IPS-15b (cell line): ENCODE data around the gene C6orf132.
"Not testable (repeated sequence)": the region's sequence is repeated elsewhere in the genome, so short reads cannot be mapped to it uniquely, and the experiment has no call there.

ENCODE experiments used
- H3K27me3 ChIP-seq: one replicate; pipeline ENCODE4 v1.6.1; 2013; ENCODE audit warnings: low read length; ENCODE audit not compliant: control insufficient read depth, insufficient read depth
- H3K36me3 ChIP-seq: one replicate; pipeline ENCODE4 v1.6.1; 2013; ENCODE audit warnings: low read length; ENCODE audit not compliant: control insufficient read depth, insufficient read depth
- H3K4me1 ChIP-seq: one replicate; pipeline ENCODE4 v1.6.1; 2013; ENCODE audit warnings: mild to moderate bottlenecking, low read length; ENCODE audit not compliant: control insufficient read depth, insufficient read depth
- H3K4me3 ChIP-seq: one replicate; pipeline ENCODE4 v1.5.1; 2013; ENCODE audit warnings: low read depth, low read length
- H3K9ac ChIP-seq: one replicate; pipeline ENCODE4 v1.6.1; 2013; ENCODE audit warnings: low read depth, mild to moderate bottlenecking, low read length
- H3K9me3 ChIP-seq: one replicate; pipeline ENCODE4 v1.6.1; 2013; ENCODE audit warnings: mild to moderate bottlenecking, low read length; ENCODE audit not compliant: control insufficient read depth, insufficient read depth

C6orf132 gene

DNA sequence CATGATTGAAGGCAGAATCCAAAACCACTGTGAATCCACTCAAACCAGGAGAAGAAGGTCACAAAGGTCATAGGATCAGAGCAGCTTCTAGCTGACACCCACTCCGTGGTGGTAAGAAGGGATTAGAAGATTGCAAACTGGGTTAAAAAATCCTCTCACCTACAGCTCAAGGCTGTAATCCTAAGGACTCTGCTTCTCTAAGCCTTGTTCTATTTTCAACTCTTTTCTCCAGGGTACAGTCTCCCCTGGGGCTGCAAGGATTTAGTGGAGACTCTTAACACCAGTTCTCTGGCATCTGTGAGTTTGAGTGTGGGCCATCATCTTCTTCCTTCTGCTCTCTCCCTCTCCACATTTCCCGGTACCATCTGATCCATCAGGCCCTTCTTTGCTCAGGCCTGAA lies 30.7 kb upstream of the C6orf132 start, which contains the start of gene GUCA1A:
TSS of gene GUCA1A (plus strand) at position 264 of the 400 bp plus-strand sequence. CDS start 250 bp downstream, outside the sequence.
- no peak within 1 kb of the TSS for H3K4me3 ChIP-seq
- H3K4me1 ChIP-seq = peaks cover 6% of the 10 kb centered on the region
- H3K9me3 ChIP-seq = no peaks in the 10 kb centered on the region
- H3K9ac ChIP-seq = no peak within 1 kb of the TSS
- no peaks in the 10 kb centered on the region for H3K36me3 ChIP-seq
- H3K27me3 ChIP-seq = no peaks in the 10 kb centered on the region

DNA sequence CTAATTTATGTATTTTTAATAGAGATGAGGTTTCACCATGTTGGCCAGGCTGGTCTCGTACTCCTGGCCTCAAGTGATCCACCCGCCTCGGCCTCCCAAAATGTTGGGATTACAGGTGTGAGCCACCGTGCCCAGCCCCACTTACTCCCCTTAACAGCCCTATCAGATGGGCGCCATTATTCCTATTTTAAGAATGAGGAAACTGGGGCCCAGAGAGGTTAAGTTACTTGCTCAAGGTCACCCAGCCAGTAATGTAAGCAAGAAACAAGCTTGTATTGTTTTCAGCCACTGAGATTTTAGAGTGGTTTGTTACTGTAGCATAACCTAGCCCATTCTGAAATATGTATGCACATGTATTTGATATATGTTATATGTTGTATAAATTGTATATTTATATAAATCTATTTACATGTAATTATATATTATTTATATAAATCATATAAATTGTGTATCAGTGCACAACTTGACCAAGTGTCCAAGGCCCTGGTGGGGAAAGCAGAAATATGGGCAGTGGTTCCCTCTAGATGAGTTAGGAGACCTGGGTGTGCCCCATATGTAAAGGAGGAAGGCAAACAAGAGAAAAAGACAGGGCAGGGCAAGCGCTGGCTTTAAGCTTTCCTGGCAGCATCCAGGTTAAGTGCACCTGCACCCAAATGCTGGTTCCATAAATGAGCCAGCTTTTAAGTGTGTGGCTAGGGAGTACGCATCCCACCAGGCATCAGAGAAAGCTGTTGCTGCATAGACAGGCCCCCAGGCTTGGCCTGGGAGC lies 29.6 kb upstream of the C6orf132 start:
- Histone ChIP-seq H3K9me3 (no peaks in the 10 kb centered on the region), H3K4me3 (no peak overlapping the region), H3K4me1 (peaks cover 2% of the 10 kb centered on the region), H3K36me3 (no peaks in the 10 kb centered on the region), H3K9ac (no peak overlapping the region), H3K27me3 (no peaks in the 10 kb centered on the region)

DNA sequence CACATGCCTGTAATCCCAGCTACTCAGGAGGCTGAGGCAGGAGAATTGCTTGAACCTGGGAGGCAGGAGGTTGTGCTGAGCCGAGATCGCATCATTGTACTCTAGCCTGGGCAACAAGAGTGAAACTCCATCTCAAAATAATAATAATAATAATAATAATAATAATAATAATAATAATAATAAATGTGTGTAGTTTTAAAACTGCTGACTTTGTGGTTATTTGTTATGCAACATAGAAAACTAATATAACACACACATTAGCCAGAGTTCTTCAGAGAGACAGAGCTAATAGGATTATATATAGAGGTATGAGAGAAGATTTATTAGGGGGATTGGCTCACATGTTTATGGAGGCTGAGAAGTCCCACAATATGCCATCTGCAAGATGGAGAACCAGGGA lies 27.4 kb upstream of the C6orf132 start:
- H3K4me1 ChIP-seq, H3K9me3 ChIP-seq, H3K27me3 ChIP-seq, H3K36me3 ChIP-seq, H3K4me3 ChIP-seq, H3K9ac ChIP-seq: not testable (repeated sequence)

DNA sequence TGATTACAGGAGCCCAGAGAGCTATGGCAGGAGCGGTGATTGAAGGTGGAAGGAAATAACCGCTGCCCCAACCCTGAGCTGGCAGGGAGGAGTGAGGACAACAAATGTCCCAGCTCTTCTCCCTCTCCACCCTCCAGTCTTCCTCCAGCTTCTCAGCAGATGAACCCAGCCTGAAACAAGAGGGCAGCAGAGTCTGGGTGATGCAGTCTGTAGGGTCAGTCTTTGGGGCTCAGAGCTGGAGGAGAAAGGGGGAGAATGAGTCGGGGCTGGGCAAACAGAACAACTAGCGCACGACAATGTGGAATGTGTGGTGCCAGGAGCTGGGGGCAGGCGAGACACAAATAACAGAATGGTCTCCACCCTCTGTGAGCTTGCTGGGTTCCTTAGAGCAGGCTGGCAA lies 26.2 kb upstream of the C6orf132 start:
- Histone ChIP-seq H3K36me3 (no peaks in the 10 kb centered on the region), H3K27me3 (no peaks in the 10 kb centered on the region), H3K4me1 (peaks cover 6% of the 10 kb centered on the region), H3K4me3 (no peak overlapping the region), H3K9me3 (no peaks in the 10 kb centered on the region), H3K9ac (no peak overlapping the region)

DNA sequence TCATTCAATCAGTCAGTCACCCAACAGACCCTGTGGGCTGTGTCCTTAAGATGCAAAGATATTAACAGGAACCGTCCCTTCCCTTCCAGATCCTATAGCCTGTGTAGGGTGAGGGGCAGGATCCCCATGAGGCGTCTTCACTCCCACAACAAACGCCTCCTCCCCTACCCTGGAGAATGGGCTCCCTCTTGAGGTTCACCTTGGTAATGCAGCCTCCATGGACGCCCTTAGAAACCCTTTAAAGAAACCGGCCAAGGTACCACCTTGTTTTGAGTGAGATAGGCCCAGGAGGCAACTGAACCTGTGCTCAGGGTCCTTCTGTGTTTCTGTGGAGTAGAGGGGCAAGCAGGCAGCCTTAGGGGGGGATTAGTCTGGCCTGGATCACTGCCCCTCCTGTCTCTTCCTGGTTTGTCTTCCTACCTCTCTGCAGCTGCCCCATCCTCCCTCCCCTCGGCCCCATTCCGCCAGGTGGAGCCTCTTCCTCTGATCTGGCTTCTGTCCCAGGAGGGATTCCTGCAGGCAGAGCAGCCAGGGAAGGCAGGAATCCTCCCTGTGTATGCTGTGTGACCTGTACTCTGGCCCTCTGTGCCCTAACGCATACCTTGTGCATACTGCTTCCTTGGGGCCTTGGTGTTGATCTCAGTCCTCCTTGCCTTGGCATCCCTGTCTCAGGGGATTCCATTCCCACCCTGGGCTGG lies 24.2 kb upstream of the C6orf132 start:
- peak overlapping the region; percentile 38 for H3K9ac ChIP-seq
- no peak overlapping the region for H3K4me3 ChIP-seq
- peaks cover 11% of the 10 kb centered on the region for H3K4me1 ChIP-seq
- H3K27me3 ChIP-seq = no peaks in the 10 kb centered on the region
- no peaks in the 10 kb centered on the region for H3K9me3 ChIP-seq
- H3K36me3 ChIP-seq = no peaks in the 10 kb centered on the region

DNA sequence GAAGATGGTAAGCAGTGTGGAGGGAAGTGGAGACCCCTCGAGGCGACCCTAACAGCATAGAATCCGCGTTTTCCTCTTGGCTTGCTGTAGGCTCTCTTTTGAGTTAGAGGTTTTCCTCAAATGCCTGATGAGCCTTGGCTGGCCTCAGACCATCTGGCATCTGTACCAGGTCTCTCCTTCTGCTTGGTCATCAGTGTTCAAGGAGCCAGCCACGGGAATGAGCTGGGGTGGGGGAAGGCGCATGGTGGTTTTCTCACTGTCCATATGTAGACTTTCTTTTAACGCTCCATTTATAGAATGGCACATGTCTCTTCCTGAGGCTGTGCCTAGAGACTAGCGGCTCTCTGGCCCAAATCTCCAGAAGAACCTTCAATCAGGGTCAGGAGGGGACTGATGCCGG lies 22.6 kb upstream of the C6orf132 start:
- peaks cover 11% of the 10 kb centered on the region for H3K4me1 ChIP-seq
- H3K9me3 ChIP-seq = no peaks in the 10 kb centered on the region
- no peaks in the 10 kb centered on the region for H3K27me3 ChIP-seq
- no peaks in the 10 kb centered on the region for H3K36me3 ChIP-seq
- no peak overlapping the region for H3K4me3 ChIP-seq
- H3K9ac ChIP-seq = no peak overlapping the region

DNA sequence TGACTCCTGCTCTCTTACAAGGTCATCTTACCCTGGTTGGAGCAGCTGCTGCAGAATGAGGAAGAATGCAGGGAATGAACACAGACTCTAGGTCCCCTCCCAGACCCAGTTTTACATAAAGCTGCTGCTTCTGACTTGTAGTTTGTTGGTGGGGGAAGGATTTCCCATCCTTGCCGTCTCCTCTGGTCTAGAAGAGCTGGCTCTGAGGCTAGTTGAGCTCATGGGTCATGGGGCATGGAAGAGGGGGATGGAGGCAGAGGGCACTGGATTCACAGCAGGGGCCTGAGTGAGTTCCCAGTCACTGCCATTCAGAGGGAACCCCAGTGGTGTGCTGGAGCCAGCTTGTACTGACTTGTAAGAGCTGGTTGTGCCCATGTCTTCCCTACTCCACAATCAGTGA lies 21.6 kb upstream of the C6orf132 start:
- Histone ChIP-seq H3K4me3 (no peak overlapping the region), H3K9me3 (no peaks in the 10 kb centered on the region), H3K27me3 (no peaks in the 10 kb centered on the region), H3K36me3 (no peaks in the 10 kb centered on the region), H3K9ac (no peak overlapping the region), H3K4me1 (peaks cover 11% of the 10 kb centered on the region)

DNA sequence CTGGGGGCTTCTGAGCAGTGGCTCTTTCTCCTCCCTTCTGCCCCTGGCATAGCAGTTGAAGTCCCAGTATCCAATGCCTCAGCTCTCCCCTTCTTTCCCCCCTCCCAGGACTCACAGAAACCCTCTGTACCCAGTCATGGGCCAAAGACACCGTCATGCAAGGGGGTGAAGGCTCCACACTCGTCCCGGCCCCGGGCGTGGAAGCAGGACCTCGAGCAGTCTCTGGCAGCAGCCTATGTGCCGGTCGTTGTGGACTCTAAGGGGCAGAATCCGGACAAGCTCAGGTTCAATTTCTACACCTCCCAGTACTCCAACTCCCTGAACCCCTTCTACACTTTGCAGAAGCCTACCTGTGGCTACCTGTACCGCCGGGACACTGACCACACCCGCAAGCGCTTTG lies 20.4 kb upstream of the C6orf132 start:
- H3K9ac ChIP-seq = no peak overlapping the region
- no peak overlapping the region for H3K4me3 ChIP-seq
- H3K4me1 ChIP-seq = peaks cover 11% of the 10 kb centered on the region

DNA sequence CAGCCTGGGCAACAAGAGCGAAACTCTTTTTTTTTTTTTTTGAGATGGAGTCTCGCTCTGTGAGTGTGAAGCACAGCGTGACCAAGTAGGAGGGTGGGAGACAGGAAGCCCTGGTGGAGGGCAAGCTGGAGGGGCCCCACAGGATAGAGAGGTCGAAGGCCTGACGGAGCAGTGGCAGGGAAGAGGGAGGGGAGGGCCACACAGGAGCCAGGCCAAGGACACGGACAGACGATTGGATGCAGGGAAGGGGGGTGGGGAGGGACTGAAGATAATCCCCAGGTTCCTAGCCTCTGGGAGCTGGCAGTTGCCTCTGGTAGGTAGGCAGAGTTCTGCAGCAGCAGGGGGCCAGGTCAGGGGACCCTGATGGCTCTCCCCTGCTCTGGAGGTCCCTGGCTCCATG lies 20.0 kb upstream of the C6orf132 start:
- no peak overlapping the region for H3K9ac ChIP-seq
- no peaks in the 10 kb centered on the region for H3K36me3 ChIP-seq
- no peaks in the 10 kb centered on the region for H3K27me3 ChIP-seq
- H3K4me3 ChIP-seq = no peak overlapping the region
- H3K9me3 ChIP-seq = no peaks in the 10 kb centered on the region
- peaks cover 11% of the 10 kb centered on the region for H3K4me1 ChIP-seq

More for the DNA sequence above, 20.4 kb upstream of the C6orf132 start:
- Histone ChIP-seq H3K36me3 (no peaks in the 10 kb centered on the region), H3K27me3 (no peaks in the 10 kb centered on the region), H3K9me3 (no peaks in the 10 kb centered on the region)

DNA sequence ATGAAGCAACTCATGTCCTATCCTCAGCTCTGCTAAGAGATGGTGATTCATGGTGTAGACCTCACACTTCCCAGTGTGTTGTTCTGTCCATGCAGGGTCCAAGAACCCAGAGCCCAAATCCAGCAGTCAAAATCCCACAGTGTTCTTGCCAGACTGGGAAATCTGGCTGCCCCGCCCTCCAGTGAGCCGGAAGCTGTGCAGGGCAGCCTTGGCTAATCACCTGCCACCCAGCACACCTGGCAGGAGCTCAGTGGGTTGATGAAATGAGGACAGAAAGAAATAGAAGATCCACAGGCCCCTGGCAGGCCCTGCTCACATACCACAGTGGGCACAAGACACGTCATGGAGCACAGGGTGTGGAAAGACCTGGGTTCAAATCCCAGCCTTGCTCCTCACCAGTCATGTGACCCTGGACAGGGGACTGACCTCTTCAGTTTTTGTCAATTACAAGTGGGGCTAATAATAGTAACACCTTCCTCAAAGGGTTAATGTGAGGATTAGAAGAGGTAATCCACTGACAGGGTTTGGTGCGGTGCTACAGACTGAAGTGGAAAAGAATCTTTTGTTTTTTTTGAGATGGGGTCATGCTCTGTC lies 17.1 kb upstream of the C6orf132 start:
- Histone ChIP-seq H3K4me3 (no peak overlapping the region), H3K4me1 (peaks cover 12% of the 10 kb centered on the region), H3K9ac (no peak overlapping the region), H3K9me3 (no peaks in the 10 kb centered on the region), H3K36me3 (no peaks in the 10 kb centered on the region), H3K27me3 (no peaks in the 10 kb centered on the region)

DNA sequence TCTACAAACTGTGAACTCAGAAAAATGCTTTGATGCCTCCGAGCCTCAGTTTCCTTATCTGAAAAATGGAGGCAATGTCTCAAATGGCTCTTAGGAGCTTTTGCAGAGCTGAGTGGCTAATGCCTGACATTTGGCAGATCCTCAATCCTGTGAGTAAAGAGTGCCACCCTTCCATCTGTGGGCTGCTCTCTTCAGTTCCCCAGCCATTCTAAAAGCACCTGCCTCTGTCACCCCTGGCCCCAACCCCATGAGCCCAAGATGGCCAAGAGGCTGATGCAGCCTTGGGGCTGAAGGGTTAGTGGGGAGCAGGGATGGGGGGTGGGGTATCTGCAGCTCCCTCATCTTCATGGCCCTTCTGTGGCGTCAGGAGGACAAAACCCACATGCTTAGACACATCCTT lies 16.2 kb upstream of the C6orf132 start:
- peaks cover 9% of the 10 kb centered on the region for H3K4me1 ChIP-seq
- H3K27me3 ChIP-seq = no peaks in the 10 kb centered on the region
- H3K9me3 ChIP-seq = no peaks in the 10 kb centered on the region
- no peak overlapping the region for H3K9ac ChIP-seq
- H3K36me3 ChIP-seq = no peaks in the 10 kb centered on the region
- H3K4me3 ChIP-seq = no peak overlapping the region

DNA sequence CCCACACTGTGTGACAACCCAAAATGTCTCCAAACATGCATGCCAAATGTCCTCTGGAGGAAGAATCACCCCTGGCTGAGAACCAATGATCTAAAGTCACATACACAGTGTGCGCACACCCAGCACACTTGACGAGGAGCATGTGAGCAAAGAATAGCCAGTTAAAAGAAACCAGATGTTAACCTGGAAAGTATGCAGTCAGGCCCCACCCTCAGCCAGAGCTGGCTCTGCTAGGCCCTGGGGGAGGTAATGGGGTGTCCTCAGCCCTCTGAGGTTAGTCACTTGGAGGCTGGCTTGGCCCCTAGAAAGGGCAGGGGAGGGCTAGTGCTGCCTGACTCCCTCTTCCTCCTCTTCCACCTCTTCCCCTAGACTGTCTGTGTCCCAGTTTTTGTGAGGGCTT lies 15.6 kb upstream of the C6orf132 start:
- H3K4me1 ChIP-seq = peaks cover 9% of the 10 kb centered on the region
- no peak overlapping the region for H3K9ac ChIP-seq
- H3K27me3 ChIP-seq = no peaks in the 10 kb centered on the region
- no peaks in the 10 kb centered on the region for H3K9me3 ChIP-seq
- no peak overlapping the region for H3K4me3 ChIP-seq
- H3K36me3 ChIP-seq = no peaks in the 10 kb centered on the region
